Smooth muscle cell of the pulmonary artery (primary cell): Measurements from ENCODE around the gene SHISA3. TPM values are rescaled to one million over a fixed set of nuclear protein-coding genes. Genes with fewer than 3 reads are reported as not detected.

Experiments used
- total RNA-seq: library from RNA; depleted of rRNA; stranded (reverse); fragments of >200 nt; gene quantifications from 2 replicates; pipeline ENCODE4 v1.2.3, GENCODE V29; 2014

SHISA3 gene
- 12.9 and 16.5 TPM in 2 replicates for total RNA-seq

GRCh38 chr4:42396752-42397634 is at the start of gene SHISA3:
TSS of gene SHISA3 (plus strand) at chr4:42397488. CDS start at chr4:42398057, 569 bp downstream.

Other genes starting within 250 kb of the SHISA3 start
- gene BEND4, start 244.8 kb upstream of the SHISA3 start, total RNA-seq, result not detected in 2 replicates